Muscle layer of colon (tissue), 2 donors: ENCODE results near the gene PCDHGB6.
"Not testable (repeated sequence)": the region's sequence is repeated elsewhere in the genome, so short reads cannot be mapped to it uniquely, and the experiment has no call there.

Experiments used
- H3K27ac ChIP-seq: one replicate; pipeline ENCODE4 v1.7.0; 2013; ENCODE audit warnings: low read depth, mild to moderate bottlenecking, low read length, moderate library complexity
- H3K27me3 ChIP-seq, 2 donors: one replicate each; pipeline ENCODE4 v1.7.0; 2013; ENCODE audit warnings: low read length in 2 of 2, mild to moderate bottlenecking in 2 of 2; ENCODE audit not compliant: insufficient read depth in 2 of 2, control insufficient read depth in 1 of 2
- H3K36me3 ChIP-seq: one replicate; pipeline ENCODE4 v1.7.0; 2013; ENCODE audit warnings: mild to moderate bottlenecking, low read length; ENCODE audit not compliant: insufficient read depth
- H3K4me1 ChIP-seq: one replicate; pipeline ENCODE4 v1.7.0; 2013; ENCODE audit warnings: mild to moderate bottlenecking, low read length; ENCODE audit not compliant: insufficient read depth
- H3K4me3 ChIP-seq, 2 donors: one replicate each; pipeline ENCODE4 v1.7.0; 2013; ENCODE audit warnings: low read length in 2 of 2, low read depth in 1 of 2, mild to moderate bottlenecking in 1 of 2, moderate library complexity in 1 of 2
- H3K9ac ChIP-seq: one replicate; pipeline ENCODE4 v1.7.0; 2013; ENCODE audit warnings: low read length
- H3K9me3 ChIP-seq: one replicate; pipeline ENCODE4 v1.7.0; 2013; ENCODE audit warnings: mild to moderate bottlenecking, low read length
- donor health status: abdominal sarcoma.
- donor health status: Adenocarcinoma of cecum.

Gene PCDHGB6

DNA sequence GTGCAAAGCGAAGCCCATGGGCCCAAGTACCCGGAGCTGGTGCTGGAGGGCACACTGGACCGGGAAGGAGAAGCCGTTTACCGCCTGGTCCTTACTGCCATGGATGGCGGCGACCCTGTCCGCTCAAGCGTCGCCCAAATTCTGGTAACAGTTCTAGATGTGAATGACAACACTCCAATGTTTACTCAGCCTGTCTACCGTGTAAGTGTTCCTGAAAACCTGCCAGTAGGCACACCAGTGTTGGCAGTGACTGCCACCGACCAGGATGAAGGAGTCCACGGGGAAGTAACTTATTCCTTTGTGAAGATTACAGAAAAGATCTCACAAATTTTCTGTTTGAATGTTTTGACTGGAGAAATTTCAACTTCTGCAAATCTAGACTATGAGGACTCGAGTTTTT, 33.2 kb upstream of the PCDHGB6 start:
- Histone ChIP-seq H3K36me3 (peaks cover 4% of the 10 kb centered on the region), H3K9me3 (peaks cover 73% of the 10 kb centered on the region), H3K9ac (no peak overlapping the region), H3K27ac (no peak overlapping the region), H3K4me1 (no peaks in the 10 kb centered on the region), H3K27me3 (no peaks in the 10 kb centered on the region), H3K4me3 (peak overlapping the region; percentile 25 to 28)

DNA sequence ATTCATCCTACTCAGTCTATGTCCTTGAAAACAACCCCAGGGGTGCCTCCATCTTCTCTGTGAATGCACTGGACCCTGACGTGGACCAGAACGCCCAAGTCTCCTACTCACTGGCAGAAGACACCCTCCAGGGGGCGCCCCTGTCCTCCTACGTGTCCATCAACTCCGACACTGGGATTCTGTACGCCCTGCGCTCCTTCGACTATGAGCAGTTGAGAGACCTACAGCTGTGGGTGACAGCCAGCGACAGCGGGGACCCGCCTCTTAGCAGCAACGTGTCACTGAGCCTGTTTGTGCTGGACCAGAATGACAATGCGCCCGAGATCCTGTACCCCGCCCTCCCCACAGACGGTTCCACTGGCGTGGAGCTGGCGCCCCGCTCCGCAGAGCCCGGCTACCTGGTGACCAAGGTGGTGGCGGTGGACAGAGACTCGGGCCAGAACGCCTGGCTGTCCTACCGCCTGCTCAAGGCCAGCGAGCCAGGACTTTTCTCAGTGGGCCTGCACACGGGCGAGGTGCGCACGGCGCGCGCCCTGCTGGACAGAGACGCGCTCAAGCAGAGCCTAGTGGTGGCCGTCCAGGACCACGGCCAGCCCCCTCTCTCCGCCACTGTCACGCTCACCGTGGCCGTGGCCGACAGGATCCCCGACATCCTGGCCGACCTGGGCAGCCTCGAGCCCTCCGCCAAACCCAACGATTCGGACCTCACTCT, 32.2 kb upstream of the PCDHGB6 start:
- not testable (repeated sequence) for H3K27me3 ChIP-seq, H3K27ac ChIP-seq, H3K36me3 ChIP-seq, H3K9ac ChIP-seq, H3K4me1 ChIP-seq
- H3K9me3 ChIP-seq: peaks cover 68% of the 10 kb centered on the region
- peak overlapping the region in 1 of 2 donors; percentile 38 for H3K4me3 ChIP-seq

DNA sequence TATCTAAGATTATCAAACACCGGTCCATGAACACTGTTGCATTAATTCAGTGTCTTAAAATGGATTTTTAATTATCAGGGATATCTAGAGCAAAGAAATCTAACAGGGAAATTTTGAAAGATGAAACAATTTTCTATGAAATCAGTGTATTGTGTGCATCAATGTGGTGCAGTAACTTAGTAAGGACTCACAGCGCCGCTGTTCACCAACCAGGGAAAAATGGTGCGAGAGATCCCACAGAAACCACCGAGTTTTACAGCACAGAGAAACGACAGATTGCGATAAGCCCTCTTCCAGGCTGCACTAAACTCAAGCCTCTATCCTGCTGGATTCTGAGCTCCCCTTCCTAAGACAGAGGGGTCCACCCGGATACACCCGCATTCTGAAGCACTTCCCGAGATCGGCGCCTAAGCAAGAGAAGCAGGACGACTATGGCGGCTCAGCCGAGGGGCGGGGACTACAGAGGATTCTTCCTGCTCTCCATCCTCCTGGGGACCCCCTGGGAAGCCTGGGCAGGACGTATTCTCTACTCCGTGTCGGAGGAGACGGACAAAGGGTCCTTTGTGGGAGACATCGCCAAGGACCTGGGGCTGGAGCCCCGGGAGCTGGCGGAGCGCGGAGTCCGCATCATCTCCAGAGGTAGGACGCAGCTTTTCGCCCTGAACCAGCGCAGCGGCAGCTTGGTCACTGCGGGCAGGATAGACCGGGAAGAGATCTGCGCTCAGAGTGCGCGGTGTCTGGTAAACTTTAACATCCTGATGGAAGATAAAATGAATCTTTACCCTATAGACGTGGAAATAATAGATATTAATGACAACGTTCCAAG, 25.1 kb upstream of the PCDHGB6 start, which contains the start of gene PCDHGA7:
Gene PCDHGA7 (plus strand): TSS at position 274 of the 826 bp plus-strand sequence. CDS start 158 bp downstream, at position 432.
- Histone ChIP-seq H3K4me3 (peak within 1 kb of the TSS; percentile 12 to 47), H3K27me3 (no peaks in the 10 kb centered on the region), H3K4me1 (no peaks in the 10 kb centered on the region), H3K27ac (no peak within 1 kb of the TSS), H3K36me3 (no peaks in the 10 kb centered on the region), H3K9ac (no peak within 1 kb of the TSS), H3K9me3 (peaks cover 73% of the 10 kb centered on the region)

DNA sequence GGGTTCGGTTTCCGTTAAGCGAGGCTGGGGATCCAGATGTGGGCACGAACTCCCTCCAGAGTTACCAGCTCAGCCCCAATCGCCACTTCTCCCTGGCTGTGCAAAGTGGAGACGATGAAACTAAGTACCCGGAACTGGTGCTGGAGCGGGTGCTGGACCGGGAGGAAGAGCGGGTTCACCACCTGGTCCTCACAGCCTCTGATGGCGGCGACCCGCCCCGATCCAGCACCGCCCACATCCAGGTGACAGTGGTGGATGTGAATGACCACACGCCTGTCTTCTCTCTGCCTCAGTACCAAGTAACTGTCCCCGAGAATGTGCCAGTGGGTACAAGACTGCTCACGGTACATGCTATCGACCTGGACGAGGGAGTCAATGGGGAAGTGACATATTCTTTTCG, 24.5 kb upstream of the PCDHGB6 start:
- Histone ChIP-seq H3K9me3 (peaks cover 69% of the 10 kb centered on the region), H3K27ac (no peak overlapping the region), H3K4me3 (peak overlapping the region; percentile 12 to 47), H3K27me3 (no peaks in the 10 kb centered on the region), H3K36me3 (no peaks in the 10 kb centered on the region), H3K9ac (no peak overlapping the region), H3K4me1 (no peaks in the 10 kb centered on the region)

DNA sequence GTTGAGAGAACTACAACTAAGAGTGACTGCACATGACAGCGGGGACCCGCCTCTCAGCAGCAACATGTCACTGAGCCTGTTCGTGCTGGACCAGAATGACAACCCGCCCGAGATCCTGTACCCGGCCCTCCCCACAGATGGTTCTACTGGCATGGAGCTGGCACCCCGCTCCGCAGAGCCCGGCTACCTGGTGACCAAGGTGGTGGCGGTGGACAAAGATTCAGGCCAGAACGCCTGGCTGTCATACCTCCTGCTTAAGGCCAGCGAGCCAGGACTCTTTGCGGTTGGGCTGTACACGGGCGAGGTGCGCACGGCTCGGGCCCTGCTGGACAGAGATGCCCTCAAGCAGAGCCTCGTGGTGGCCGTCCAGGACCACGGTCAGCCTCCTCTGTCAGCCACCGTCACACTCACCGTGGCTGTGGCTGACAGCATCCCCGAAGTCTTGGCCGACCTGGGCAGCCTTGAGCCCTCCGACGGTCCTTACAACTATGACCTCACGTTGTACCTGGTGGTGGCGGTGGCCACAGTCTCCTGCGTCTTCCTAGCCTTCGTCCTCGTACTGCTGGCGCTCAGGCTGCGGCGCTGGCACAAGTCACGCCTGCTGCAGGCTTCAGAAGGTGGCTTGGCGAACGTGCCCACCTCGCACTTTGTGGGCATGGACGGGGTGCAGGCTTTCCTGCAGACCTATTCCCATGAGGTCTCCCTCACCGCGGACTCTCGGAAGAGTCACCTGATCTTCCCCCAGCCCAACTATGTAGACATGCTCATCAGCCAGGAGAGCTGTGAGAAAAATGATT, 23.2 kb upstream of the PCDHGB6 start:
- no peak overlapping the region for H3K27ac ChIP-seq
- H3K4me1 ChIP-seq: no peaks in the 10 kb centered on the region
- H3K27me3 ChIP-seq: no peaks in the 10 kb centered on the region
- H3K9ac ChIP-seq: no peak overlapping the region
- H3K9me3 ChIP-seq: peaks cover 78% of the 10 kb centered on the region
- peak overlapping the region in 1 of 2 donors; percentile 16 for H3K4me3 ChIP-seq
- no peaks in the 10 kb centered on the region for H3K36me3 ChIP-seq

DNA sequence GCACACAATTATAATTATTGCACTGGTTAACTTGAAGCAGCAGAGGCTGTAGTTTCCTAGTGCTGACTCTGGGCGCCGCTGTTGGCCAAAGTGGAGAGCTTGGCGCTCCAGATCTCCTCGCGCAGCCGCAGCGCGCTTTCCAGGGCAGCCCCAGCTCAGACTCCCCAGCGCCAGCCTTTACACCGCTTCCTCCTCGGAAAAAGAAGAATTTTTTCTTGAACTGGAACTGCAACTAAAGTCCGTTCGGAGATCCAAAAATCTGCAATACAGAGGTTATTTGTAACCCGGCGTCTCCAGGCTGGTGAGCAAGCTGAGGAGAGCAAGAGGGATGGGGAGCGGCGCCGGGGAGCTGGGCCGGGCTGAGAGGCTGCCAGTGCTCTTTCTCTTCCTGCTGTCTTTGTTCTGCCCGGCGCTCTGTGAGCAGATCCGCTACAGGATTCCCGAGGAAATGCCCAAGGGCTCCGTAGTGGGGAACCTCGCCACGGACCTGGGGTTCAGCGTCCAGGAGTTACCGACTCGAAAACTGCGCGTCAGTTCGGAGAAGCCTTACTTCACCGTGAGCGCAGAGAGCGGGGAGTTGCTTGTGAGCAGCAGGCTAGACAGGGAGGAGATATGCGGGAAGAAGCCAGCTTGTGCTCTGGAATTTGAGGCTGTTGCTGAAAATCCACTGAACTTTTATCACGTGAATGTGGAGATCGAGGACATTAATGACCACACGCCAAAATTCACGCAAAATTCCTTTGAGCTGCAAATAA, 20.1 kb upstream of the PCDHGB6 start, which contains the start of gene PCDHGB4:
Gene PCDHGB4 (plus strand): TSS at position 142 of the 755 bp plus-strand sequence. CDS start 187 bp downstream, at position 329.
- peaks cover 80% of the 10 kb centered on the region for H3K9me3 ChIP-seq

DNA sequence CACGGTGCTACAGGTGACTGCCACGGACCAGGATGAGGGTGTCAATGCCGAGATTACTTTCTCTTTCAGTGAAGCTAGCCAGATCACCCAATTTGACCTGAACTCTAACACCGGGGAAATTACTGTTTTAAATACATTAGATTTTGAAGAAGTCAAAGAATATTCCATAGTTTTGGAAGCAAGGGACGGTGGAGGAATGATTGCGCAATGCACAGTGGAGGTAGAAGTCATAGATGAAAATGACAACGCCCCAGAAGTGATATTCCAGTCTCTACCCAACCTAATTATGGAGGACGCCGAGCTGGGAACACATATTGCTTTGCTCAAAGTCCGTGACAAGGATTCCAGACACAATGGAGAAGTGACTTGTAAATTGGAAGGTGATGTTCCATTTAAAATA, 19.2 kb upstream of the PCDHGB6 start:
- no peak overlapping the region for H3K9ac ChIP-seq
- H3K36me3 ChIP-seq: no peaks in the 10 kb centered on the region
- no peak overlapping the region for H3K27ac ChIP-seq
- H3K4me3 ChIP-seq: peak overlapping the region in 1 of 2 donors; percentile 33
- no peaks in the 10 kb centered on the region for H3K27me3 ChIP-seq
- H3K4me1 ChIP-seq: no peaks in the 10 kb centered on the region
- peaks cover 79% of the 10 kb centered on the region for H3K9me3 ChIP-seq

More for the DNA sequence above, 20.1 kb upstream of the PCDHGB6 start, which contains the start of gene PCDHGB4:
- not testable (repeated sequence) for H3K9ac ChIP-seq, H3K27me3 ChIP-seq, H3K27ac ChIP-seq, H3K36me3 ChIP-seq, H3K4me1 ChIP-seq
- peak within 1 kb of the TSS in 1 of 2 donors; percentile 33 for H3K4me3 ChIP-seq

DNA sequence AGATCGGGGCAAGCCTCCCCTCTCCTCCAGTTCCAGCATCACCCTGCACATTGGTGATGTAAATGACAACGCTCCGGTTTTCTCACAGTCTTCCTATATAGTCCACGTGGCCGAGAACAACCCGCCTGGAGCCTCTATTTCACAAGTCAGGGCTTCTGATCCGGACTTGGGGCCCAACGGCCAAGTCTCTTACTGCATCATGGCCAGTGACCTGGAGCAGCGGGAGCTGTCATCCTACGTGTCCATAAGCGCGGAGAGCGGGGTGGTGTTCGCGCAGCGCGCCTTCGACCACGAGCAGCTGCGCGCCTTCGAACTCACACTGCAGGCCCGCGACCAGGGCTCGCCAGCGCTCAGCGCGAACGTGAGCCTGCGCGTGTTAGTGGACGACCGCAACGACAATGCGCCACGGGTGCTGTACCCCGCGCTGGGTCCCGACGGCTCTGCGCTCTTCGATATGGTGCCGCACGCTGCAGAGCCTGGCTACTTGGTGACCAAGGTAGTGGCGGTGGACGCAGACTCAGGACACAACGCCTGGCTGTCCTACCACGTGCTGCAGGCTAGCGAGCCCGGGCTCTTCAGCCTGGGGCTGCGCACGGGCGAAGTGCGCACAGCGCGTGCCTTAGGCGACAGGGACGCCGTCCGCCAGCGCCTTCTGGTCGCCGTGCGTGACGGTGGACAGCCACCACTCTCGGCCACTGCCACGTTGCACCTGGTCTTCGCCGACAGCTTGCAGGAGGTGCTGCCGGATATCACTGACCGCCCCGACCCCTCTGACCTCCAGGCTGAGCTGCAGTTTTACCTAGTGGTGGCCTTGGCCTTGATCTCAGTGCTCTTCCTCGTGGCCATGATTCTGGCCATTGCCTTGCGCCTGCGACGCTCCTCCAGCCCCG, 18.4 kb upstream of the PCDHGB6 start:
- peaks cover 79% of the 10 kb centered on the region for H3K9me3 ChIP-seq
- H3K4me3 ChIP-seq: peak overlapping the region in 1 of 2 donors; percentile 33
- no peaks in the 10 kb centered on the region for H3K36me3 ChIP-seq
- no peaks in the 10 kb centered on the region for H3K27me3 ChIP-seq
- H3K9ac ChIP-seq: no peak overlapping the region
- no peaks in the 10 kb centered on the region for H3K4me1 ChIP-seq
- no peak overlapping the region for H3K27ac ChIP-seq

DNA sequence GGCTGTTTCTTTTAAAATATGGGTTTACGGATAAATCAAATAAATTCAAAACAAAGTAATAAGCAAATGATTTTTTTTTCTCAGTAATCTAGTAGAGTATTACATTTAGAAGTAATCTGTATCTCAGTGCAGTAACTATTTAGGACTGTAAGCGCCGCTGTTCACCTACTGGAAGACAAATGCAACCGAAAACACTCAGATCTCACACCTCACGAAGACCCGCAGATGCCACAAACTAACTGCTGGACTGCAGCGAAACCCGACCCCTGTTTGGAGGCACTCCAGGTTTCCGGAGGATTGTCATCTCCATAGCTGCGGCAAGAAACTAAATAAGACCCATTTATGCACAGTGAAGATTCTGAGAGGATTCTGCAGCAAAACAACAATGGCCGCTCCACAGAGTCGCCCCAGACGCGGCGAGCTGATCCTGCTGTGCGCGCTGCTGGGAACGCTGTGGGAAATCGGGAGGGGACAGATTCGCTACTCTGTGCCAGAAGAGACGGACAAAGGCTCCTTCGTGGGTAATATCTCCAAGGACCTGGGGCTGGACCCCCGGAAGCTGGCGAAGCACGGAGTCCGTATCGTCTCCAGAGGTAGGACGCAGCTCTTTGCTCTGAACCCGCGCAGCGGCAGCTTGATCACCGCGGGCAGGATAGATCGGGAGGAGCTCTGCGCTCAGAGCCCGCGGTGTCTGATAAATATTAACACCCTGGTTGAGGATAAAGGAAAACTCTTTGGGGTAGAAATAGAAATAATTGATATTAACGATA, 15.2 kb upstream of the PCDHGB6 start, which contains the start of gene PCDHGA8:
Gene PCDHGA8 (plus strand): TSS at position 205 of the 770 bp plus-strand sequence. CDS start 181 bp downstream, at position 386.
- H3K9me3 ChIP-seq: peaks cover 70% of the 10 kb centered on the region
- peak within 1 kb of the TSS; percentile 4 to 10 for H3K4me3 ChIP-seq
- H3K27ac ChIP-seq: no peak within 1 kb of the TSS
- H3K9ac ChIP-seq: no peak within 1 kb of the TSS
- H3K4me1 ChIP-seq: no peaks in the 10 kb centered on the region
- H3K27me3 ChIP-seq: no peaks in the 10 kb centered on the region
- H3K36me3 ChIP-seq: no peaks in the 10 kb centered on the region
